ENCODE measurements around the gene TMX4. TPM values are rescaled to one million over a fixed set of nuclear protein-coding genes. Genes with fewer than 3 reads are reported as not detected.

TMX4 gene
- total RNA-seq, 4 donors from 2014 or later = 44.7 to 71.7 (median 56.3) TPM

DNA sequence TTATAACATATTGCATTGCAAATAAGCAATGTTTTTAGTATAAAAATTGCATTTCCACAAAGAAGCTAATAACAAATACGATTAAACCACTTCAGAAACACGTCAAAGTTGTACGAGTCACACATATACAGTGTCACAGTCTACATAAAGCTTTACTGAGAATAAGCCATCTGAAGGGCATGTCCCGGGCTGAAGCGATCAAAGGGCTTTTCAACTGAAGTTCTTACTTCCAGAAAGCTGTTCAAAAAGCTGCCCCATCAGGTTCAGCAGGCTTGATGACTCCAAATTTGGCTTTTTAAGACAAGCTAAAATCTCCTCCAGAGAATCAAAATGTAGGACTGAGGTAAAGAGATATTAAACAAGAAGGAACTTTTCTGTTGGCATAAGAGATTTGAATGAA is 41.9 kb downstream of the TMX4 start:
- Histone ChIP-seq H3K27ac (no peak overlapping the region), H3K4me1 (no peaks in the 10 kb centered on the region), H3K9me3 (no peaks in the 10 kb centered on the region), H3K27me3 (no peaks in the 10 kb centered on the region), H3K4me3 (no peak overlapping the region), H3K36me3 (peaks cover 0 to 29% (median 0%) of the 10 kb centered on the region in 3 donors)
- 74 to 78% methylated on average over 5 of the region's 5 CpGs for WGBS, 2 donors
- DNase-seq (ENCODE audit: low spot score in 2 of 2) = no peak
- TF ChIP-seq POLR2A (IDR thresholded peaks at IDR 0.05) (no peak), EP300 (IDR thresholded peaks at IDR 0.05) (no peak)
- TF ChIP-seq, protein P1, sequence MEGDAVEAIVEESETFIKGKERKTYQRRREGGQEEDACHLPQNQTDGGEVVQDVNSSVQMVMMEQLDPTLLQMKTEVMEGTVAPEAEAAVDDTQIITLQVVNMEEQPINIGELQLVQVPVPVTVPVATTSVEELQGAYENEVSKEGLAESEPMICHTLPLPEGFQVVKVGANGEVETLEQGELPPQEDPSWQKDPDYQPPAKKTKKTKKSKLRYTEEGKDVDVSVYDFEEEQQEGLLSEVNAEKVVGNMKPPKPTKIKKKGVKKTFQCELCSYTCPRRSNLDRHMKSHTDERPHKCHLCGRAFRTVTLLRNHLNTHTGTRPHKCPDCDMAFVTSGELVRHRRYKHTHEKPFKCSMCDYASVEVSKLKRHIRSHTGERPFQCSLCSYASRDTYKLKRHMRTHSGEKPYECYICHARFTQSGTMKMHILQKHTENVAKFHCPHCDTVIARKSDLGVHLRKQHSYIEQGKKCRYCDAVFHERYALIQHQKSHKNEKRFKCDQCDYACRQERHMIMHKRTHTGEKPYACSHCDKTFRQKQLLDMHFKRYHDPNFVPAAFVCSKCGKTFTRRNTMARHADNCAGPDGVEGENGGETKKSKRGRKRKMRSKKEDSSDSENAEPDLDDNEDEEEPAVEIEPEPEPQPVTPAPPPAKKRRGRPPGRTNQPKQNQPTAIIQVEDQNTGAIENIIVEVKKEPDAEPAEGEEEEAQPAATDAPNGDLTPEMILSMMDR (IDR thresholded peaks at IDR 0.05) = no peak

DNA sequence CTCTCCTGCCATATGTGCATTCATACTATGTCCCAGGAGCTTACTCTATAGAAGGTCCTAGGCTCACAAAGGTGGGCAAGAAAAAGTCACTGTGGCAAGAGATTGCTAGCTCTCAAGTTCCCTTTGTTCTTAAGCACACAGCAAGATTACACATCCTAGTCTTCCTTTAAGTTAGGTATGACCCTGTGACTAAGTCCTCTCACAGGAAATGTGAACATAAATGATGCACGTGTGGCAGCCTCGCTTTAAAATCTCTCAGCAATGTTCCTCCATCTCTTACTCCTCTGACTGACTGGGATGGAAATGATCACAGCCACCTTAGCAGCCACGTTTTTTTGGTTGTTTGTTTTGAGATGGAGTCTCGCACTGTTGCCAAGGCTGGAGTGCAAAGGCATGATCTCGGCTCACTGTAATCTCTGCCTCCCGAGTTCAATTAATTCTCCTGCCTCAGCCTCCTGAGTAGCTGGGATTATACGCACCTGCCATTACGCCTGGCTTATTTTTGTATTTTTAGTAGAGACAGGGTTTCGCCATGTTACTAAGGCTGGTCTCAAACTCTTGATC is 43.6 kb downstream of the TMX4 start:
- 71 to 81% methylated on average over 9 of the region's 9 CpGs for WGBS, 2 donors
- Histone ChIP-seq H3K36me3 (peaks cover 0 to 15% (median 0%) of the 10 kb centered on the region in 3 donors), H3K9me3 (no peaks in the 10 kb centered on the region), H3K27ac (no peak overlapping the region), H3K27me3 (no peaks in the 10 kb centered on the region), H3K4me1 (no peaks in the 10 kb centered on the region), H3K4me3 (no peak overlapping the region)
- DNase-seq (ENCODE audit: low spot score in 2 of 2) = no peak
- TF ChIP-seq, protein P1 (IDR thresholded peaks at IDR 0.05) = no peak
- TF ChIP-seq EP300 (IDR thresholded peaks at IDR 0.05) (no peak), POLR2A (IDR thresholded peaks at IDR 0.05) (no peak)

DNA sequence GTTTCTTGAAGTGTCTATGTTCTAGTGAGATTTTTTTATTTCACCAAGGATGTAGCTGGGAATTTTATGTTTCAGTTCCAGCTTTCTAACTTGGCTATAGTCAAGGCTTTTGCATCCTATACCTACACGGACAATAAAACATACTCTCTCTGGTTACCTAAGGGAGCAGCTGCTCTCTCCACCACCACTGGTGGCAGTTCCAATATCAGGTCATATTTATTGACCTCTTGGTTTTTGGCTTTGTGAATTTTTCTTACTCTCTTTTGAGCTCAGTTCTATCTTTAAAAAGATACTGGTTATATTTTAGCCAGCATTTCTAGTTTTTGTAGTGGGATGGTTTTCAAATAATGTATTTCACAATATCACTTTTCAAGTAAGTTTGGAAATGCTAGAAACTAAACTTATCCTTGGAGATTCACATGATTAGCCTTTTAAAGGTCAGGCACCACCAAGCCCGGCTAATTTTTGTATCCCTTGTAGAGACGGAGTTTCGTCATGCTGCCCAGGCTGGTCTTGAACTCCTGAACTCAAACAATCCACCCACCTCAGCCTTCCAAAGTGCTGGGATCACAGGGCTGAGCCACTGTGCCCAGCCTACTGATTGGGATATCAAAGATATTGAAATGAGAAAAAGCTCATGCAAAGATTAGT is 44.7 kb downstream of the TMX4 start:
- no peaks in the 10 kb centered on the region for H3K4me1 ChIP-seq
- TF ChIP-seq POLR2A (IDR thresholded peaks at IDR 0.05) (no peak), EP300 (IDR thresholded peaks at IDR 0.05) (no peak)
- TF ChIP-seq, protein P1 (IDR thresholded peaks at IDR 0.05) = no peak
- 69 to 89% methylated on average over 4 of the region's 4 CpGs for WGBS, 2 donors
- H3K27me3 ChIP-seq = no peaks in the 10 kb centered on the region
- H3K9me3 ChIP-seq = no peaks in the 10 kb centered on the region
- peaks cover 0 to 9% (median 0%) of the 10 kb centered on the region in 3 donors for H3K36me3 ChIP-seq
- no peak for DNase-seq (ENCODE audit: low spot score in 2 of 2)
- H3K4me3 ChIP-seq = no peak overlapping the region
- H3K27ac ChIP-seq = no peak overlapping the region

DNA sequence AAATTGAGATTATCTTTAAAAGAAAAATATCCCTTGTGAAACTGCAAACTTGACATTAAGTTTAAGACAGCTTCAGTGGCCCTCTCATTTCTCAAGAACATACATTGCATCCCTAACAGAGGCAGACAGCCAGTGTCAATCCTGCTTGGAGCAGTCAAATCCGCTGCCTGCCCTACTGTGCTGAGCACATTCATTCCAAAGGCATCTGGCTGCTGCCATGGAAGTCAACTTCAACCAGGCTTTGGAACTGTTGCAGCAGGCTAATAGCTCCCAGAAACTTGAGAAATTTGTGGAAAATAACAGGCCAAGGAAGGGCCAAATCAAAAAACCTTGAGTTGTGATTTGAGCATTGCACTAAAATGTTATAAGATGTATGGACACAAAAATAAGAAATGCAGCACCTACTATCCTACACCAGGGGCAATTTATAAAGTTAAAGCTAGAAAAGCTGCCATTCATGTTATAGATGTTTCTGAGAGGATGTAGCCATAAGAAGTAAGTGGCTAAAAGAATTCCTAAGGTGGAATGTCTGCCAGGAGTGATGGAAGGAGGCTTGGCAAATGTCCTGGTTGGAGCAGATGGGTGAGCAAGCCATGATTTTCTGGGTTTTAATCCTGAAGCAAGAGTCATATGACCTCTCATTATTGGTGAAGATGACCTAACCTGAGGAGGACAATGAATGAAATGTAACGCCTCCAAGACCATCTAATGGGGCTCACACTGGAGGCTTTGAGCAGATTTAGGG is 47.9 kb downstream of the TMX4 start:
- Histone ChIP-seq H3K4me1 (no peaks in the 10 kb centered on the region), H3K27ac (no peak overlapping the region), H3K9me3 (no peaks in the 10 kb centered on the region), H3K4me3 (no peak overlapping the region), H3K27me3 (no peaks in the 10 kb centered on the region), H3K36me3 (no peaks in the 10 kb centered on the region)
- TF ChIP-seq, protein P1 (IDR thresholded peaks at IDR 0.05) = no peak
- TF ChIP-seq POLR2A (IDR thresholded peaks at IDR 0.05) (no peak), EP300 (IDR thresholded peaks at IDR 0.05) (no peak)
- no peak for DNase-seq (ENCODE audit: low spot score in 2 of 2)
- WGBS, 2 donors = 88 to 92% methylated on average over 2 of the region's 2 CpGs

All from tibial nerve (tissue), 4 donors.